GM15510 (cell line): ENCODE measurements around the gene GPR62.

ENCODE experiments used
- POLR2A ChIP-seq: IDR thresholded peaks from 3 replicates; pipeline ENCODE4 v1.6.1; 2011; ENCODE audit warnings: borderline replicate concordance; ENCODE audit not compliant: insufficient read length; ENCODE audit errors: extremely low read depth

GPR62 gene

DNA sequence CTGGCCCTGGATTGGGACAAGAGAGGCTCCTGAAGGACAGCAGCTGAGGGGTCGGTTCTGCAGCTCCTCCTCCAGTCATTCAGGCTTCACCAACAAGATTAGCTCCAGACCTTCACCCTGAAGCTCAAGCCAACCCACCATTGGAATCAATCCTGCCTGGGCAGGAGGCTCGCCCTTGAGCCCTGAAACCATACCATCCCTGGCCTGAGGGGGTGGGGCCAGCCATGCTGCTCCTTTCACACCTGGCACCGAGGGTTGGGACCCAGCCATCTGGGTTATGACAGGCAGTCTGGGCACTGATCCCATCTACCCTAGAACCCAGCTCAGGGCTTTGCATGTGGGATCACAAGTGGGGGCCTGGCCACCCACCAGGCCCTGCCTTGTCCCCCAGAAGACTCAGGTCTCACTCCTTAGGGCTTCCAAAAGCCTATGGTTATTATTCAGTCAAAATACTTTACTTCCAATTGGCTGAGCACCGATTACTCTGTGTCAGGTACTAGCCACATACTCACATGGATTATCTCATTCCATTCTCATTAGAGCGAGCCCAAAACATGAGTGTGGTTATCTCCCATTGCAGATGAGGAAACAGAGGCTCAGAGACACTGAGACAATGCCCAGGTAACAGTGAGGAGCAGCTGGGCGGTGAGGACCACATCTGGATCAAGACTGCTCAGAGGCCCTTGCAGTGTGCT is 15.6 kb downstream of the GPR62 start:
- no peak for TF ChIP-seq POLR2A

DNA sequence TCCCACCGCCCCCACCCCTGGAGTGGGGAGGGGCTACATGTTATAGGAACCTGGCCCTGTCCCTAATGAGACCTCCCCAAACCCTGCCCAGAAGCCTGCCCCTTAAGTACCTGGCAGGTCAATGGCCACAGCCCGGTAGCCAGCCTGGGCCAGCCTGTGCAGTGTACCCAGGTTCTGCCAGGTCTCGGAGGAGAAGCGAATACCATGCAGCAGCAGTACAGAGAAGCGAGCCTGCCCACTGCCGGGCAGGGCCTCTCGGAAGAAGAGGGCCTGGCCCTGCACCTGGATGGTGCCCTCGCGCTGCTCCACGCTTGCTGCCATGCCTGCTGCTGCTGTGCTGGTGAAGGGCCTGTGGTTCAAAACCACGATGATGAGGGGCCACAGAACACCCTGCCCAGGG is 16.2 kb downstream of the GPR62 start:
- no peak for TF ChIP-seq POLR2A

- TF ChIP-seq POLR2A = no peak
Measured at GRCh38 chr3:51974277-51974962, 19.2 kb downstream of the GPR62 start.

GRCh38 chr3:51974963-51975851 is 20.0 kb downstream of the GPR62 start, which contains the start of gene ABHD14A:
TSS of gene ABHD14A (plus strand) at chr3:51975064. CDS start at chr3:51975136, 72 bp downstream.
- TF ChIP-seq POLR2A = peak; percentile 93

DNA sequence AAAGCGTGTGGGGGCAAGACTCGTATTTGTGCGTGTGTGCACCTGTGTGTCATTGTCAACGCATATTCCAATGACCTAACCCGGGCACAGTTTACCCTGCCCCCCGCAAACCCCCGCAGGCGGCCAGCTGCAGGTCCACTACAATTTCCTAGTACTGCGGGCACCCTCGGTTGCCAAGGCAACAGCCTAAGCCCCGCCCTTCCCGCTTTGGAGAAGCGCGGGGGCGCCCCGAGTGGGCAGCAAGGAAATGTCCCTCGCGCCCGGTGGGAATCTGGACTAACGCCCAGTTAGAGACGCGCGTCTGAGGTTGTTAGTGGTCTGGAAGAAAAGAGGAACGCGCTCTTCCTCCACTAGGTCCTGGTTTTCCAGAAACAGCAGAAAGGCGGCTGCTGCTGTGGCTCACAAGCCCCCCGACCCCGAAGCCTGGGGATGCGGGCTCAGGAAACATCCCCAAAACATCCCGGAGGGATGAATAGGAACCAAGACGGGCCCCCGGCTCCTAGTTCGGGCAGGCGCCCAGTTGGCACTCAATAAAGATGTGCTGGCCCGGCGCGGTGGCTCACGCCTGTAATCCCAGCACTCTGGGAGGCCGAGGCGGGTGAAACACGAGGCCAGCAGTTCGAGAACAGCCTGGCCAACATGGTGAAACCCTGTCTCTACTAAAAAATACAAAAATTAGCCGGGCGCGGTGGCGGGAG is 20.8 kb downstream of the GPR62 start:
- TF ChIP-seq POLR2A = no peak

- TF ChIP-seq POLR2A = no peak
Measured at GRCh38 chr3:51977446-51978142, 22.4 kb downstream of the GPR62 start.

GRCh38 chr3:51978143-51978502 is 22.9 kb downstream of the GPR62 start:
- no peak for TF ChIP-seq POLR2A

DNA sequence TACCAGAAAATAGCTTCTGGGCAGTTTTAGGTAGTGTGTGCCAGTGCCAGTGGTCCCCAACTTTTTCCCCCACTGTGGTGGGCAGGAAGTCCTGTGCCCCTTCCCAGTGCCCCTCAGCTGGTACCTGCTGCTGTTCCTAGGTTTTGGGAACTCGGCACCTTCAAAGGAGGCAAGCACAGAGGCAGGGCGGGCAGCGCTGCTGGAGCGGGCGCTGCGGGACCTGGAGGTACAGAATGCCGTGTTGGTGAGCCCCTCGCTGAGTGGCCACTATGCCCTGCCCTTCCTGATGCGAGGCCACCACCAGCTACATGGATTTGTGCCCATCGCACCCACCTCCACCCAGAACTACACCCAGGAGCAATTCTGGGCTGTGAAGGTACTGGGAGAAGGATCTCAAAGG is 25.1 kb downstream of the GPR62 start:
- no peak for TF ChIP-seq POLR2A

DNA sequence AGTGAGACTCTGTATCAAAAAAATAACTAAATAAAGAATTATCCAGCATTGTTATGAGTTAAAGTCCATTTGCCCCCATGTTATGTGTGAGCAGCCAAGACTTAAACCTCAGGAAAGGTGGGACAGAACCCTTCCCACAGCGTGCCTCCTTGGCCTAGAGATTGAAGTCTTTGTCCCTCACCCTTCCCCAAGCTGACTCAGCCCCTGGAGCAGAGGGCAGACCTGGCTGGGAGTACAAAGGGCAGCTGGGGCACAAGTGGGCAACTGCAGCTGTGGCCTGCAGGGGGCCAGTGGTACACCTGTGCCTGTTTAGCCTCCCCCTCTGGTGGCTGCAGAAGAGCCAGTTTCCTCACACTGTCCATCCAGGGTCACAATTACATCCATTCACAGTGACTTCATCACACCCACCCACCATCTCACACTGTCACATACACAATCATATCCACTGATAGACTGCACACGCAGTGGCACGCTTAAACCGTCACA is 27.2 kb downstream of the GPR62 start:
- TF ChIP-seq POLR2A = no peak

DNA sequence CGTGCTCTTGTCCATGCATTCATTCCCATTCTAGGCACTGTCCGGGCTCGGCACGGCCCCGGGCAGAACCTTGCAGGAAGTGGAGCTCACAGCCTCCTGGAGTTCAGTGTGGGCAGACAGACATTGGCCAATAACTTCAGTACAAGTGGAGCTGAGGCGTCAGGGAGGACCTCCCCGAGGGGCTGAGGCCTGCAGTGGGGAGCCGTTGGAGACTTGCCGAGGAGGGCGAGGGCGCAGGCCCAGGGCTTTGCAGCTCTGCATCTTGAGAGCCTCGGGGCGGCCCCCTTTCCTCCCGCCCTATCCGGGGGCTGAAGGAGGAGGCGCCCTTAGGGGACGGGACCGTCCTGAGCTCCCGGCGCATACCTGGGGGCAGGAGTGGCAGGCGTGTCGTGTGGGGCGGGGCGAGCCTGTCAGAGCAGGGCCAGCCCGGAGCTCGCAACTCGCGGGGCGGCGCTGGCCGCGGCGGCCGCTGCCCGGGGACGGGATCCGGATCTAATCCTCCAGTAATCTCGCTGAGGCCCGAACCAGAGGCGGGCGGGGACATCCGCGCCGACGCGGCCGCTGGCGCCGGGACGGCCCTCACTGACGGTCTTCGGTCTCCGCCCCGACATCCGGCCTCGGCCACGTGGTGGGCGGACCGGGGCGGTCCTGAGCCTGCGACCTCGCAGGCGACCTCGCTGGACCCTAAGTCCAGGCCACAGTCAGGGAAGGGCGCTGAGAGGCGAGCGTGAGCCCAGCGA is 27.8 kb downstream of the GPR62 start, which contains the start of gene ACY1:
TSS of gene ACY1 (plus strand) at position 698 of the 740 bp plus-strand sequence. CDS start 530 bp downstream, outside the sequence.
- peak; percentile 80 for TF ChIP-seq POLR2A

DNA sequence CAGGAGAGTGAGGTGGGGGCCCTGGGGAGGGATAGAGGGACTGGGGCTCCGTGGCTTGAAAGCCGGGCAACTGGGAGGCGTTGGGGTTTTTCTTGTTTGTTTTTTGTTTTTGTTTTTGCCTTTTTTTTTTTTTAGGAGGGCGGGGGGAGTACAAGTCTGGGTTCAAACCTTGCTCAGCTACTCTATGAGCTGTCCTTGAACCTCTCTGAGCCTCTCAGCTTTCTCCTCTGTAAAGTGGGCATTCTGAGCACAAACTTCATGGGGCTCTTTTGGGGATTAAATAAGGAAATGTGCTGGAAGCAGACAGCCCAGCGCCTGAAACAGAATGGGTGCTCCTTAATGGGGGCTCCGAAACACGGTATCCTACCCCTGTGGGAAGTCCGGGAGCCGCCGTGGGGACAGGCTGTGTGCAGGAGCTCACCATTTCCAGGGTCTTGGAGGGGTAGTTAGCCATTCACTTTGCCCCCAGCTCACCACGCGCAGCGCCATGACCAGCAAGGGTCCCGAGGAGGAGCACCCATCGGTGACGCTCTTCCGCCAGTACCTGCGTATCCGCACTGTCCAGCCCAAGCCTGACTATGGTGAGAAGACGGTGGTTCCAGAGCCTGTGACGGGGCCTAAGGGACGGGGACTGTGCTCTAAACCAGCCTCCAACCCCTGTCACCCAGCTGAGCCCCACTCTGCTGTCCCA is 28.5 kb downstream of the GPR62 start:
- TF ChIP-seq POLR2A = no peak

DNA sequence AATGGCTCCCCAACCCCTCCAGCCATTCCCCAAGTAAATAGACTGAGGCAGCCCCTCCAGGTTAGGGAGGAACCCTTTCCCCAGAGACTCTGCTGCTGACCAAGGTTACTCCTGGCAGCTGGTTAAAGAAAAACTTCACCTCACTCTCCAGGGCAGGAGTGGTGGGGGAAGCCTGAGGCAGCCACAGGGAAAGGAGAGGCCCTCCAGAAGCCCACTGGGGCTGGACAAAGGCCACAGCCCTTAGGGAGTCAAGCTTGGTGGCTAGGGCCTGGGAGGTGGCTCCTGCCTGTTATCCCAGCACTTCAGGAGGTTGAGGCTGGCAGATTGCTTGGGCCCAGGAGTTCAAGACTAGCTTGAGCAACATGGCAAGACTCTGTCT is 29.1 kb downstream of the GPR62 start:
- TF ChIP-seq POLR2A = no peak

- no peak for TF ChIP-seq POLR2A
Measured at GRCh38 chr3:51985063-51985462, 29.9 kb downstream of the GPR62 start.
